HepG2 (cell line): ENCODE results near the gene BANP. TPM values are rescaled to one million over a fixed set of nuclear protein-coding genes. Genes with fewer than 3 reads are reported as not detected.

Experiments
- ATAC-seq: fragments of 200-7000 bp; cut with Tn5 transposase; 3 replicates; pipeline ENCODE4 v1.9.1; 2020; ENCODE audit warnings: mild to moderate bottlenecking, moderate library complexity
- BruUV-seq: library from RNA; stranded (reverse); fragments of 400-500 nt; replicated peaks from 2 replicates; lab custom pipeline; 2021; lab: Mats Ljungman, UMichigan
- CTCF ChIA-PET: fragments of 300-600 bp; formaldehyde crosslinking; extraction: SDS; loops from one replicate; lab custom pipeline; 2021; ENCODE audit warnings: low total read pairs, inconsistent platforms, low intra/inter-chr PET ratio; lab: Yijun Ruan, JAX
- POLR2A ChIA-PET: fragments of 350-600 bp; sonication (Branson Sonifier 250); formaldehyde crosslinking; loops from one replicate; lab custom pipeline; 2020; ENCODE audit warnings: antibody characterized with exemption, inconsistent platforms; lab: Yijun Ruan, JAX
- DNase-seq: peaks from one replicate; pipeline ENCODE4 v3.0.0-alpha.2; 2015; ENCODE audit warnings: low spot score
- FAIRE-seq: peaks from 3 replicates; lab custom pipeline; 2011; peaks lifted over from hg19 to GRCh38; lab: Jason Lieb, UNC
- H2AFZ ChIP-seq: one replicate; pipeline ENCODE4 v1.6.1; 2011; ENCODE audit warnings: low read length, inconsistent platforms
- H3K27ac ChIP-seq: fragments of 300-600 bp; 3 replicates; pipeline ENCODE4 v1.8.0; 2011; ENCODE audit warnings: mixed run types, mild to moderate bottlenecking, mixed read lengths, low read length, inconsistent platforms; ENCODE audit not compliant: insufficient read depth; ENCODE audit errors: extremely low read length
- H3K27me3 ChIP-seq, 2 experiments: fragments of 200-600 bp in 1 of 2; 2 replicates in 1 of 2; 3 replicates in 1 of 2; pipeline versions ENCODE4 v1.6.0 to v1.8.0; 2011; ENCODE audit warnings: low read length in 2 of 2, mild to moderate bottlenecking in 2 of 2, moderate library complexity in 2 of 2, inconsistent platforms in 1 of 2; ENCODE audit not compliant: insufficient read depth in 2 of 2, control insufficient read depth in 1 of 2
- H3K36me3 ChIP-seq, 2 experiments: fragments of 200-600 bp in 1 of 2; replicated peaks in 1 of 2; 2 replicates in 1 of 2; 3 replicates in 1 of 2; pipeline versions ENCODE4 v1.5.1 to v1.8.0; 2011; ENCODE audit warnings: low read length in 2 of 2, inconsistent platforms in 1 of 2; ENCODE audit not compliant: insufficient read depth in 2 of 2, control insufficient read depth in 1 of 2
- H3K4me1 ChIP-seq: 2 replicates; pipeline ENCODE4 v1.5.1; 2012; ENCODE audit warnings: low read length, inconsistent platforms; ENCODE audit not compliant: insufficient read depth
- H3K4me2 ChIP-seq: 2 replicates; pipeline ENCODE4 v1.6.0; 2011; ENCODE audit warnings: low read depth, low read length, inconsistent platforms
- H3K4me3 ChIP-seq, 3 experiments: fragments of 200-600 bp in 1 of 3; sonication (generic), shearing (Covaris generic) in 1 of 3; replicated peaks in 1 of 3; 2 replicates each; pipeline ENCODE4 v1.5.1; 2011 to 2016; ENCODE audit warnings: low read length in 3 of 3, inconsistent platforms in 2 of 3, low read depth in 2 of 3, mild to moderate bottlenecking in 2 of 3, control low read depth in 1 of 3, mixed read lengths in 1 of 3; ENCODE audit not compliant: insufficient read depth in 1 of 3
- H3K79me2 ChIP-seq: one replicate; pipeline ENCODE4 v1.6.1; 2011; ENCODE audit warnings: low read length, inconsistent platforms; ENCODE audit not compliant: insufficient read depth
- H3K9ac ChIP-seq: 2 replicates; pipeline ENCODE4 v1.6.0; 2011; ENCODE audit warnings: mild to moderate bottlenecking, low read depth, low read length, inconsistent platforms; ENCODE audit not compliant: insufficient read depth
- H3K9me3 ChIP-seq: 2 replicates; pipeline ENCODE4 v1.5.1; 2012; ENCODE audit warnings: mild to moderate bottlenecking, low read length
- H4K20me1 ChIP-seq: 2 replicates; pipeline ENCODE4 v1.6.0; 2011; ENCODE audit warnings: inconsistent platforms, mild to moderate bottlenecking, low read length, moderate library complexity; ENCODE audit not compliant: insufficient read depth
- ATF3 ChIP-seq: sonication (generic); formaldehyde crosslinking; IDR thresholded peaks from 2 replicates; pipeline ENCODE4 v1.4.0; 2020; ENCODE audit warnings: missing genetic modification reagents
- BCL6 ChIP-seq: IDR thresholded peaks from 2 replicates; pipeline ENCODE4 v1.6.1; 2016; ENCODE audit warnings: missing genetic modification reagents, missing compliant biosample characterization
- KDM1A ChIP-seq: IDR thresholded peaks from 2 replicates; pipeline ENCODE4 v1.6.1; 2016; ENCODE audit warnings: missing compliant biosample characterization
- KLF16 ChIP-seq, 2 experiments: sonication (generic) in 1 of 2; formaldehyde crosslinking in 1 of 2; IDR thresholded peaks; 2 replicates each; pipeline versions ENCODE4 v1.6.1 to v1.8.0; 2016 to 2023; ENCODE audit warnings: missing genetic modification reagents in 2 of 2, missing compliant biosample characterization in 1 of 2
- MED8 ChIP-seq: sonication (generic); formaldehyde crosslinking; IDR thresholded peaks from 2 replicates; pipeline ENCODE4 v1.8.1; 2023; ENCODE audit warnings: mild to moderate bottlenecking, missing genetic modification reagents; ENCODE audit not compliant: insufficient replicate concordance
- RAD21 ChIP-seq: fragments of 450-650 bp; formaldehyde crosslinking; IDR thresholded peaks from 2 replicates; pipeline ENCODE4 v1.5.0; 2020; ENCODE audit warnings: mild to moderate bottlenecking
- RNF2 ChIP-seq: fragments of 450-650 bp; conservative IDR thresholded peaks from 2 replicates; pipeline ENCODE4 v1.6.1; 2016; ENCODE audit warnings: low read depth
- SAP130 ChIP-seq: IDR thresholded peaks from 2 replicates; pipeline ENCODE4 v1.6.1; 2016; ENCODE audit warnings: low read depth
- SOX13 ChIP-seq, 3 experiments: fragments of 450-650 bp in 1 of 3; sonication (generic) in 1 of 3; formaldehyde crosslinking in 1 of 3; IDR thresholded peaks in 2 of 3; conservative IDR thresholded peaks in 1 of 3; 2 replicates each; pipeline versions ENCODE4 v1.5.0 to v1.6.1; 2016 to 2020; ENCODE audit warnings: antibody characterized with exemption in 1 of 3, mild to moderate bottlenecking in 1 of 3, missing compliant biosample characterization in 1 of 3, missing genetic modification reagents in 1 of 3, moderate library complexity in 1 of 3
- ZKSCAN8 ChIP-seq: IDR thresholded peaks from 2 replicates; pipeline ENCODE4 v1.6.1; 2016; ENCODE audit warnings: borderline replicate concordance, missing genetic modification reagents, missing compliant biosample characterization
- ZNF280B ChIP-seq: sonication (generic); formaldehyde crosslinking; IDR thresholded peaks from 2 replicates; pipeline ENCODE4 v1.5.0; 2020; ENCODE audit warnings: missing genetic modification reagents, mild to moderate bottlenecking, borderline replicate concordance
- ZNF790 ChIP-seq: sonication (generic); formaldehyde crosslinking; IDR thresholded peaks from 2 replicates; pipeline ENCODE4 v1.8.0; 2022; ENCODE audit warnings: missing genetic modification reagents, mild to moderate bottlenecking, borderline replicate concordance
- WGBS: methylation state at CpG from one replicate; pipeline ENCODE4 v1.1.6; 2017; ENCODE audit warnings: low lambda C conversion rate; 5-methylcytosine and 5-hydroxymethylcytosine counted together
- in situ Hi-C: cut with HindIII; loops from 2 replicates; pipeline ENCODE4 v1.10.0; 2017; ENCODE audit warnings: low pct_unique_long_range_greater_than_20kb; ENCODE audit not compliant: extremely low pct_ligation_motif_present
- intact Hi-C: fragments of 100-400 bp; cut with micrococcal nuclease; formaldehyde crosslinking; loops from one replicate; pipeline ENCODE4 v1.10.0; 2022; ENCODE audit not compliant: unreplicated experiment
- polyA plus RNA-seq, 8 experiments: library from polyadenylated mRNA; depleted of rRNA in 3 of 8; stranded (reverse) in 7 of 8; unstranded in 1 of 8; fragments of >200 nt; fragmentation: Illumina TruSeq in 4 of 8; extraction: Trizol in 4 of 8; gene quantifications; 2 replicates each; pipeline versions ENCODE4 v1.2.1 to v1.2.3, GENCODE V29; 2011 to 2016; ENCODE audit warnings: low read depth in 4 of 8, missing spikeins in 1 of 8, mixed read lengths in 1 of 8; ENCODE audit not compliant: insufficient read depth in 1 of 8
- total RNA-seq, 5 experiments: library from RNA; depleted of rRNA; stranded (reverse); fragments of >200 nt; fragmentation: Illumina TruSeq; extraction: Trizol; gene quantifications; 2 replicates each; pipeline ENCODE4 v1.2.3, GENCODE V29; 2016; ENCODE audit warnings: low read depth in 1 of 5

Gene BANP
- total and polyA plus RNA-seq, 2 of the 13 experiments (the other 11 are each of a cell fraction or from before 2014, with no cell fraction given), result 20.2 to 23.8 TPM

- ChIA-PET CTCF (no interaction called here), POLR2A (no interaction called here)
- TF ChIP-seq KLF16 (CRISPR knock-in tag; IDR thresholded peaks at IDR 0.05) (no peak), ZNF280B (no peak), BCL6 (no peak), ZNF790 (CRISPR knock-in tag) (no peak), ATF3 (CRISPR knock-in tag) (no peak), KDM1A (CRISPR knock-in tag) (no peak), RNF2 (no peak), RAD21 (CRISPR knock-in tag) (no peak), SOX13 (IDR thresholded peaks at IDR 0.05) (no peak), SOX13 (CRISPR knock-in tag; conservative IDR thresholded peaks at IDR 0.05 in 1 of 2, IDR thresholded peaks at IDR 0.05 in 1 of 2) (no peak), MED8 (CRISPR knock-in tag) (no peak), ZKSCAN8 (CRISPR knock-in tag) (no peak), SAP130 (no peak)
- DNase-seq (no peak), FAIRE-seq (no peak), ATAC-seq (no peak)
- in situ Hi-C loops (no loop called here), intact Hi-C loops (no loop called here)
- BruUV-seq, result no TSS peak
- no peak overlapping the region for H3K27ac ChIP-seq
- H3K27me3 ChIP-seq, result no peaks in the 10 kb centered on the region
- no peaks in the 10 kb centered on the region for H3K9me3 ChIP-seq
- no peaks in the 10 kb centered on the region for H4K20me1 ChIP-seq
- H3K36me3 ChIP-seq, result peaks cover 10 to 28% of the 10 kb centered on the region in 2 experiments; a peak in 4 of 5 replicates
- H3K4me3 ChIP-seq, result no peak overlapping the region
- H3K4me2 ChIP-seq, result no peak overlapping the region
- no peak overlapping the region for H2AFZ ChIP-seq
- no peaks in the 10 kb centered on the region for H3K79me2 ChIP-seq
- 99% methylated on average over 15 of the region's 16 CpGs for WGBS
- H3K9ac ChIP-seq, result no peak overlapping the region
- no peaks in the 10 kb centered on the region for H3K4me1 ChIP-seq
Measured at GRCh38 chr16:88023786-88024185, 72.6 kb downstream of the BANP start.
